Kidney (tissue), 14 donors: ENCODE measurements around the gene EYA4. TPM values are rescaled to one million over a fixed set of nuclear protein-coding genes. Genes with fewer than 3 reads are reported as not detected.

ENCODE experiments used
- DNase-seq, 5 donors: peaks; one replicate each; pipeline ENCODE4 v3.0.0-alpha.2; 2013 to 2020
- FAIRE-seq: peaks from 2 replicates; lab custom pipeline; 2012; peaks lifted over from hg19 to GRCh38; lab: Jason Lieb, UNC
- H3K27ac ChIP-seq, 2 donors: one replicate each; pipeline ENCODE4 v1.7.0; 2013; ENCODE audit warnings: low read depth in 2 of 2, low read length in 2 of 2, inconsistent platforms in 1 of 2
- H3K27me3 ChIP-seq: one replicate; pipeline ENCODE4 v1.7.1; 2013; ENCODE audit warnings: low read length, inconsistent platforms; ENCODE audit not compliant: control insufficient read depth, insufficient read depth
- H3K36me3 ChIP-seq, 3 donors: one replicate each; pipeline versions ENCODE4 v1.7.0 to v1.7.1; 2013; ENCODE audit warnings: low read length in 3 of 3, control low read depth in 1 of 3, inconsistent platforms in 1 of 3; ENCODE audit not compliant: insufficient read depth in 3 of 3, control insufficient read depth in 2 of 3
- H3K4me1 ChIP-seq, 3 donors: one replicate each; pipeline versions ENCODE4 v1.7.0 to v1.7.1; 2013; ENCODE audit warnings: low read length in 3 of 3, inconsistent platforms in 1 of 3, low read depth in 1 of 3; ENCODE audit not compliant: control insufficient read depth in 2 of 3, insufficient read depth in 2 of 3
- H3K4me3 ChIP-seq, 3 donors: one replicate each; pipeline versions ENCODE4 v1.7.0 to v1.8.1; 2013; ENCODE audit warnings: low read length in 3 of 3, control low read depth in 1 of 3, inconsistent platforms in 1 of 3
- H3K9ac ChIP-seq, 3 donors: one replicate each; pipeline versions ENCODE4 v1.7.0 to v1.7.1; 2013; ENCODE audit warnings: low read length in 3 of 3, control low read depth in 1 of 3, inconsistent platforms in 1 of 3
- H3K9me3 ChIP-seq, 3 donors: one replicate each; pipeline versions ENCODE4 v1.7.0 to v1.7.1; 2013; ENCODE audit warnings: low read length in 3 of 3, control low read depth in 1 of 3, inconsistent platforms in 1 of 3; ENCODE audit not compliant: control insufficient read depth in 2 of 3, insufficient read depth in 1 of 3
- CTCF ChIP-seq: IDR thresholded peaks from 3 replicates; pipeline ENCODE4 v1.5.1; 2012; ENCODE audit warnings: mild to moderate bottlenecking, moderate library complexity, borderline replicate concordance; ENCODE audit not compliant: insufficient read depth; ENCODE audit errors: extremely low read depth
- intact Hi-C: fragments of 100-400 bp; cut with DNase I; formaldehyde crosslinking; loops from one replicate; pipeline ENCODE4 v1.11.1; 2022
- polyA plus RNA-seq: library from polyadenylated mRNA; stranded (reverse); fragments of 350-450 nt; fragmentation: Illumina TruSeq; extraction: RNeasy Lipid Tissue Mini Kit (QIAGEN cat#74804); gene quantifications from one replicate; pipeline ENCODE4 v1.2.3, GENCODE V29; 2014; ENCODE audit warnings: low read depth, low replicate concordance; ENCODE audit not compliant: insufficient read depth
- total RNA-seq: library from RNA; stranded (reverse); fragmentation: NEBNext Ultra II Directional; extraction: Animal tissue kit (Norgen Biotek cat#: 25700); gene quantifications from one replicate; pipeline ENCODE4 v1.2.1, GENCODE V29; 2021
- donor health status: control.
- donor health status: control.
- donor health status: control.
- donor health status: control.
- donor health status: control.
- donor health status: DM: yes; HTN: yes; CAD: no.
- donor health status: Normal renal cell carcinoma (clear cell type).

Gene EYA4
- total and polyA plus RNA-seq, 2 donors from 2014 or later = 0.99 to 5.0 TPM

GRCh38 chr6:133376743-133377142 lies 135.6 kb downstream of the EYA4 start:
- FAIRE-seq (no peak), DNase-seq (no peak)
- H3K9ac ChIP-seq = no peak overlapping the region
- no peaks in the 10 kb centered on the region for H3K36me3 ChIP-seq
- H3K4me3 ChIP-seq = no peak overlapping the region
- no peaks in the 10 kb centered on the region for H3K27me3 ChIP-seq
- H3K27ac ChIP-seq = no peak overlapping the region
- intact Hi-C loops = no loop called here
- TF ChIP-seq CTCF = no peak
- no peaks in the 10 kb centered on the region for H3K4me1 ChIP-seq
- H3K9me3 ChIP-seq = no peaks in the 10 kb centered on the region

GRCh38 chr6:133377219-133377618 lies 136.1 kb downstream of the EYA4 start:
- Histone ChIP-seq H3K27me3 (no peaks in the 10 kb centered on the region), H3K9ac (no peak overlapping the region), H3K27ac (no peak overlapping the region), H3K9me3 (no peaks in the 10 kb centered on the region), H3K4me3 (no peak overlapping the region), H3K36me3 (no peaks in the 10 kb centered on the region), H3K4me1 (no peaks in the 10 kb centered on the region)
- FAIRE-seq (no peak), DNase-seq (no peak)
- intact Hi-C loops = no loop called here
- TF ChIP-seq CTCF = no peak

- Histone ChIP-seq H3K27me3 (no peaks in the 10 kb centered on the region), H3K4me1 (no peaks in the 10 kb centered on the region), H3K36me3 (no peaks in the 10 kb centered on the region), H3K27ac (no peak overlapping the region), H3K9me3 (no peaks in the 10 kb centered on the region), H3K9ac (no peak overlapping the region), H3K4me3 (no peak overlapping the region)
- TF ChIP-seq CTCF = no peak
- DNase-seq (no peak), FAIRE-seq (no peak)
- intact Hi-C loops = no loop called here
Measured at GRCh38 chr6:133380047-133380446, 138.9 kb downstream of the EYA4 start.

GRCh38 chr6:133380723-133381122 lies 139.6 kb downstream of the EYA4 start:
- FAIRE-seq (no peak), DNase-seq (no peak)
- no peaks in the 10 kb centered on the region for H3K36me3 ChIP-seq
- H3K27me3 ChIP-seq = no peaks in the 10 kb centered on the region
- no peaks in the 10 kb centered on the region for H3K4me1 ChIP-seq
- no peak overlapping the region for H3K9ac ChIP-seq
- no peak for TF ChIP-seq CTCF
- H3K4me3 ChIP-seq = no peak overlapping the region
- no peak overlapping the region for H3K27ac ChIP-seq
- H3K9me3 ChIP-seq = no peaks in the 10 kb centered on the region
- intact Hi-C loops = no loop called here
